DMS79 (cell line): Measurements from ENCODE around the gene RNF123.

Experiments
- DNase-seq: peaks from one replicate; lab custom pipeline; 2025; lab: John Stamatoyannopoulos, UW

The RNF123 gene

DNA sequence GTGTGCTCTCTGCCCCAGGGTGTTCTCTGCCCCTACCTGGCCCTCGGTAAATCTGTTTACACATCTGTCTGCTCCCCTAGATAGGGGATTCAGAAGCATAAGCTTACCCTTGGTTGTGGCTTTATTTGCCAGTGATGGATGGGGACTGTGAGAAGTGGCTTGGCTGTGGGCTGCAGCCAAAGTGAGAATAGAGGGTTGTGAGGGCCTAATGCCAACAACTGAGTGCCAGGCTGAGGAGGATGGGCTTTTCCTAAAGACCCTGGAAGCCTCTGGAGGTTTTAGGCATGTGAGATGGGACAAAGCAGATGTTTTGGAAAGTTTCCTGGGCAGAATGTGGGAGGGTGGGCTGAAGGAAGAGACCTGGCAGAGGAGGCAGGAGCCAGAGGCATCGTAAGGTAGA lies 30.6 kb upstream of the RNF123 start:
- DNase-seq = peak; percentile 5

DNA sequence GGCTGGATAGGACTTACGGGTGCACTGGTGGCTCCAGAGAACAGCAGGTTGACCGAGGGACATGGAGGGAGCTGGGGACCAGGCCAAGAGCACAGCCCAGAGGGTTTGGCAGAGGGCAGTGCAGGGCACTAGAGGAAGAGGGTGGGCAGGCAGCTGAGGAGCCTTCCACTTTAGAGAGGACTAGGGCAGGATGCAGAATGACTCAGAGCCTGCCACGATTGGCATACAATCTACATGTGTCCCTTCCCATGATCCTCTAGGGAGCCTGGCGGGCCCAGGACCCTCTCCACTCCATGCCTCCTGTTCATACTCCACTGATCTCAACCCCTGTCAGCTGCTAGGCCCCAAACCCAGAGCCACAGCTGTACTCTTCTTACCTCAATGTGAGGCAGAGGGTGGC lies 29.6 kb upstream of the RNF123 start:
- DNase-seq = no peak

DNA sequence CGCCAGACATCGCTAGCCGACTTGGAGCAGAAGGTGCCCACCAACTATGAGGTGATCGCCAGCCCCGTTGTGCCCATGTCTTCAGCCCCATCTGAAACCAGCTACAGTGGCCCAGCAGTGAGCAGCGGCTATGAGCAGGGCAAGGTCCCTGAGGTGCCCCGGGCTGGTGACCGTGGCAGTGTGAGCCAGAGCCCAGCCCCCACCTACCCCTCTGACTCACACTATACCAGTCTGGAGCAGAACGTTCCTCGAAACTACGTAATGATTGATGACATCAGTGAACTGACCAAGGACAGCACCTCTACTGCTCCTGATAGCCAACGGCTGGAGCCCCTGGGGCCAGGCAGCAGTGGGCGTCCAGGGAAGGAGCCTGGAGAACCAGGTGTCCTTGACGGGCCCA lies 28.1 kb upstream of the RNF123 start:
- DNase-seq = no peak

DNA sequence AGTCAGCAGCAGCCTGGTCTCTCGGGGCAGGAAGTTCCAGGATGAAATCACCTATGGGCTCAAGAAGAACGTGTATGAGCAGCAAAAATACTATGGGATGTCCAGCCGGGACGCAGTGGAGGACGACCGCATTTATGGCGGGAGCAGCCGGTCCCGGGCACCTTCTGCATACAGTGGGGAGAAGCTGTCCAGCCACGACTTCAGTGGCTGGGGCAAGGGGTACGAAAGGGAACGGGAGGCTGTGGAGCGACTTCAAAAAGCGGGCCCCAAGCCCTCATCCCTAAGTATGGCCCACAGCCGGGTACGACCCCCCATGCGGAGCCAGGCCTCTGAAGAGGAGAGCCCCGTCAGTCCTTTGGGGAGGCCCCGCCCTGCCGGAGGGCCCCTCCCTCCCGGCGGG lies 27.3 kb upstream of the RNF123 start:
- DNase-seq = no peak

DNA sequence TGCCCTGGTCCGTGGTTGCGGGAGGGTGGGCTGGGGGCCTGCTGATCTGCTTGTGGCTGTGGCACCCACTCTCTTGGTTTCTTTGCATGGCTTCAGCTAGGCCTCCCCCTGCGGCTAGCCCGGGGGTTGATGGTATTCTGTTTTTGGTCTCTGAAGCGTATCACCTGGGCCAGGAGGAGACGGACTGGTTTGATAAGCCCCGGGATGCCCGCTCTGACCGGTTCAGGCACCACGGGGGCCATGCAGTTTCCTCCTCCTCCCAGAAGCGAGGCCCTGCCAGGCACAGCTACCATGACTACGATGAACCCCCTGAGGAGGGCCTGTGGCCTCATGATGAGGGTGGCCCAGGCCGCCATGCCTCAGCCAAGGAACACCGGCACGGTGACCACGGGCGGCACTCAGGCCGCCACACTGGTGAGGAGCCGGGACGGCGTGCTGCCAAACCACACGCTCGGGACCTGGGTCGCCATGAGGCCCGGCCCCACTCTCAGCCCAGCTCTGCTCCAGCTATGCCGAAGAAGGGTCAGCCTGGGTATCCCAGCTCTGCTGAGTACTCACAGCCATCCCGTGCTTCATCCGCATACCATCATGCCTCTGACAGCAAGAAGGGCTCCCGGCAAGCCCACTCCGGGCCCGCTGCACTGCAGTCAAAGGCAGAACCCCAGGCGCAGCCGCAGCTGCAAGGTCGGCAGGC lies 26.5 kb upstream of the RNF123 start:
- no peak for DNase-seq

DNA sequence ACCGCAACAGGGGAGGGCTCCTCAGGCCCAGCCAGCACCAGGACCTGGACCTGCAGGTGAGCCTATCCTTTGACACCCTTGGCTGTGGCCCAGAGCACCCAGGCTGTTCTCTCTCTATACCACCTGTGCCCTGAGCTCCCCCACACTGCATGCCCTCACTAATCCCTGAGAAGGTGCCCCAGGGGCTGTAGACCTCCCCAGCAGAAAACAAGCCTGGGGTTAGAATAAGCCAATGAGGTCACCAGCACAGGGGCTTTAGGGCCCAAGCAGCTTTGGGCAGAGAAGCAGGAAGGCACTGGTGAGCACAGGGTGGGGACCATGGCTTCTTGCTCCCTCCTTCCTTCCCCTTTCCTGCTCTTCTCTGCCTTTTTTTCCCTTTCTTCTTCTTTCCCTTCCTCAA lies 25.5 kb upstream of the RNF123 start:
- DNase-seq = no peak

DNA sequence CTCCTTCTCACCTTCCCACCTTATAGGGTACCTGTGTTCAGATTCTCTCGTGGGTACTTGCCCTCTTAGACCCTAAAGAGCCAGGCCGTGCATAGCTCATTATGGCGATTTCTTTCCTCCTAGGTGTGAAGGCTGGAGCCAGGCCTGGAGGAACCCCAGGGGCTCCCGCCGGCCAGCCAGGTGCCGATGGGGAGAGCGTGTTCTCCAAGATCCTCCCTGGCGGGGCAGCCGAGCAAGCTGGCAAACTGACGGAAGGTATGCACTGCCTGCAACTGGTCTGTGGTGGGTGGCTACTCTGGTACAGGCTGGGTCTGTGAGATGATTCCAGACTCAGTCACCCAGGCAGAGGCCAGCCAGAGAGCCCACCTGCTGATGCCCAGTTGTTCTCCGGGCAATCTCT lies 25.1 kb upstream of the RNF123 start:
- no peak for DNase-seq

DNA sequence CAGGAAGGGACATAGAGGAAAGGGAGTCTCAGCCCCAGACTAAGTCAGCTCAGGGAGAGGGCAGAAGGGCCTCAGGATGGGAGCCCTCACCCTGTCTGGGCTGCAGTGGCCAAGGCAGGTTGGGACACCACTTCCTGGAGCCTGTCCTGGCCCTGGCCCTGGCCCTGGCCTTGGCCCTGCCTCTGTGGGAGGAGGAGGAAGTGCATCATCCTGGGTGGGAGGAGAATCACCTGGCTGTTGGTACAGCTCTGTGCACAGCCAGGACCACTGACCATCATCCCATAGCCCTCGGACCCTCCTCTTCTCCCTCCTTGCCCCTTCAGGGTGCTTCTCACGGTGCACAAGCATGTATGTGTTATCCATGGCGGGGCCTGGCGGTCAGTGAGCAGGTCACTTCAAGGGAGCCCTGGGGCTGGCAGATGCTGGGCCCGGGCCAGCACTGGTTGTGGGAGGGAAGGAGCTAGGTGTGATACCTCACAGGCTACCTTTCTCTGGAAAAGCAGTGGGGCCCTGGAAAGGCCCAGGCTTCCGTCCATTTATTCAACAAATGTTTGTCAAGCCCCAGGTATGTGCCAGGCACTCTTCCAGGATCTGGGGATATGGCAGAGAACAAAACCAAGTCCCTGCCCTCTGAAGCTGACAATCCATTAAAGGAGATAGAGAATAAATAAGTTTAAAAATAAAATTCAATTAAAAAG lies 23.4 kb upstream of the RNF123 start:
- no peak for DNase-seq

DNA sequence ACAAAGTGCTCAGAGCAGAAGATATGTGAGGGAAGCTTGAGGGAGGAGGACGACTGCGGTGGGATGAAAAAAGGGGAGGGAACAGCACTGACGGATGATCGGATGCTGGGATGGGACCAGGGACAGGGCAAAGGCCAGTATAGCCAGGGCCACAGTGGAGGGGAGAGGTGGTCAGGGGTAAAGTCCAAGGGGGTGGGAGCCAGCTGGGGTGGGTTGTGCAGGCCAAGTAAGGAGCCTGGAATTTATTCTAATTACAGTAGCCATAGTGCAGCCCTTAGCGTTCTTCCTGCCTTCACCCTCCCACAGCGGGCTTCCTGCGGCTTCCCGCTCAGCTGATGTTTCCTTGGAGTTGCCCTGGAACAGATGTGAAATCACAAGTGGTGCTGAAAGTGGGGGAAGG lies 22.8 kb upstream of the RNF123 start:
- no peak for DNase-seq

DNA sequence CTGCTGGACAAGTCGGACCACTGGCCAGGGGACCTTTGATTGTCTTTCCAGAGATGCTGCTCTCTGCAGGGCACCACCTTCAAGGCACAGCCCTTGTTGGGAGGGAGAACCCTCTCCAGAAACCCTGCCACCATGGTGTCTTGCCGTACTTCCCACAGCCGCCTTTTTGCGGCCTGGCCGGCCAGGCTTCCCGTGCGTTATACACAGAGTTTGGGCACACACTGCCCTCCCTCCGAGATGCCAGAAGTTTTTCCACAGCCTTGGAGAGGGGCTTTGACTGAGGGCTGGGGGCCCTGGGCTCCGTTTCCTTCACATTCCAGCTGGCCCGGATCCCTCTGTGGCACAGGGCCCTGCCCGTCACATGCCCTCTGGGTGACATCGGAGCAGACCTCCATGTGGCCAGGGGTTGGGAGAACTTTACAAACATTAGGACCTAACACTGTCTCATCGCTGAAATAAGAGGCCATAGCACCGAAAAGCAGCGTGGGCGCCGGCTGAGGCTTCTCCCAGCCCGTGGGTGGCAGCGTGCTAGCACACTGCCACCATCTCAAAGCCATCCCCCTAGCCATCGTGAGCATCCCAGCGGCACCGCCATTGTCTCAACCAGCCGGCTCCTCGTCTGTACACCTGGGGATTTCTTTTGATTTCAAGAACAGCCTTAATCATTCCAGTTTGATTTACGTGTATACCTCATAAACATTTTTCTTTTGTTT lies 21.5 kb upstream of the RNF123 start:
- DNase-seq = no peak

DNA sequence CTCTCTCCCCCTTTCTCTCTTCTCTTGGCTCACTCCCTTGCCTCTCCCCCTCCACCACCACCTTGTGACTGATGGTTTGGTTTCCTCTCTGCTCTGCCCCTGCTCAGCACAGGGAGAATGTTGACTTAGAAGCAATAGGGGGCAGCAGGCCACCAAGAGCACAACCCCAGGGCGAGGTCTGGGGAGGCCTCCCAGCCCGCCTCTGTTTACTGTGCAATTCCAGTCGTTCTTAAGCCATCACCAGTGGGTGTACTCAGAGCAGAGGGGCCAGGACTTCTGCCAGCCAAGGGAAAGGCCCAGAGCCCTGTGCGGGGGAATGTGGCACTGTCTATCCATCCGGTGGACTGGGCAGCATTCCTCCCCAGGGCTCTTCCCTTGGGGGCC lies 21.0 kb upstream of the RNF123 start:
- DNase-seq = no peak

DNA sequence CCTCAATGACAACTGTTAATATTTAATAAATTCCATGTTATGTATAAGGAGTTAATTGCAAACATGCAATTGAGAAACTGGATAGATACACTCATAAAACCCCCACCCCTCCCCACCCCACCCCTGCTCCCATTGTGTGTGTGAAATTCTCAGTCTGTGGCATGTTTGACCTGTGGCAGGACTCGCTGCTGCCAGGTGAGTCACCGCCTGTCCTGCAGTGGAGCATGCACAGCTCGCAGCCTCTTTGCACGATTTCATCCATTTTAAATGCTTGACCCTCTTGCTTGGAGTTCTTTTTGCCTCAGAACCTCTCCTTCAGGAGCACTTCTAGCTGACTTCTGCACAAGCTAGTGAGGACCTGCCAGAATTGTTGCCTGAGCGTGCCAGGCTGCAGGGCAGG lies 20.5 kb upstream of the RNF123 start:
- DNase-seq = no peak

DNA sequence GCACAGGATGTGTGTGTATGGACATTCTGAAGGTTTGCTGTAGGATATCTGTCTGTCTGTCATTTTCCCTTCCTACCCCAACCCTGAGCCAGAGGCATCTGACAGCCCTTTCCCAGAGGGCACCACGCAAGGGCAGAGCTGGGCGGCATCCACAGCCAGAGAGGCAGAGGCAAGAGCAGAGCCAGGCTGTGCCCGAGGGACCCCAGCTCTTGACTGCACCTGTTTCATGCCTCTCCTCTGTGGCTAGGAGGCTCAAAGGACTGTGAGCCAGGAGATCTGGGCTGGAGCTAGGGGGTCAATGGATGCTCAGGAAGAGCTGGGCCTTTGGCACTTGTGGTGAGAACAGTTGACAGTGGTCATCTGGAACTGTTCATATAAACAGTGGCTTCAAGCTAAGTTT lies 20.0 kb upstream of the RNF123 start:
- DNase-seq = no peak

DNA sequence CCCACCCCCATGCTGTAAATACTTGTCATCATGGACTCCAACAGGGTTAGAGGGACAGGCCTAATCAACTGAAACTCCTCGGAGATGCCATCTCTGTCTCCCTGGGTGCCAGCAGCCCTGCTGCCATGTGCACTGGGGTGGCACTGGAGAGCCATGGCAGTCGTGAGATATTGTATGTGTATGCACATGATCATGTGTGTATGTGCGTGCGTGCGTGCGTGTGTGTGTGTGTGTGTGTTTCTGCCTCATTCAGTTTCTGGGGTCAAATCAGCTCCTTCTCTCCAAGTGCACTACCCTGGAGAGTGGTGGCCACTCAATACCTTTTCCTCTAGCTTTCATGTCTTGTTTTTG lies 18.4 kb upstream of the RNF123 start:
- no peak for DNase-seq

DNA sequence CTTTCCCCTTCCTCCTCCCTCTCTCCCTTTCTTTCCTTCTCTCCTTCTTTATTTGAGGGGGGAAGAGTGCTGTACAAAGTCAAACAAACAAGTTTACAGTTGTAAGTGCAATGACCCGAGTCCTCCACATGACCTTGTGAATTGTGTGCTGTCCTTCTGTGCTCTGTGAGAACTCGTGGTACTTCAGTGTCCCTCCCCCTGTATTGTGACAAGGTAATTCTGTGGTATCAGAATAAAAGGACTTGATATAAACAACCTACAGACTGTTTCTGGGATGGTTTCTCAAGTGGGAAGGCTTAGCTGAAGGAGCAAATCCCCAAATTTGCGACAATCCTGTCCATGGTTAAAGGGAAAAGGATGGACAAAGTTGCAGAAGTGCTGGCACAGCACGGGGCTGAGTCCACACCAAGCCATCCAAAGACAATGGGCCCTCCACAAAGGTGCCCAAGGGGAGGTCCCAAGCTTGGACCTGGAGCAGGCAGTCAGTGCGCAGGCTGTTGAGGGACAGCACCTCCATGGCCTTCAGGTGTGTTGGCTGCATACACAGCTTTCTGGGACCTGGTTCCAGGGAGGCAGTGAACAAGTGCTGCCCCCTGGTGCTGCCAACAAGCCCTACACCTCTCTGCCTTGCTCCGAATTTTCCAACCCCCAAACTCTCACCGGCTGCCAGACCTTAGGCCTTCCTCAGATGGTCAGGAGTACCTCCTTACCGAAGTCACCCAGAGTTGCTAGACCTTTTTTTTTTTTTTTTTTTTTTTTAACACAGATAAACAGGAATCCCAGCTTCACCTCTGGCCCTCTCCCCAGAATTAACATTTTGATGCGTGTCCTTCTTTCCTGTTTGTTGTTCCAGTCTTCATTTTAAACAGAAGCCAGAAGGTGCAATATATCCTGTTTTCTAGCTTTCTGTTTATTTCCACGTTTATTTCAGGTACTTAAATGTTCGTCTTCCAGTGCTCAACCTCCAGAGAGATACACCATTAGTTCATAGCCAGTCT lies 17.8 kb upstream of the RNF123 start:
- no peak for DNase-seq

DNA sequence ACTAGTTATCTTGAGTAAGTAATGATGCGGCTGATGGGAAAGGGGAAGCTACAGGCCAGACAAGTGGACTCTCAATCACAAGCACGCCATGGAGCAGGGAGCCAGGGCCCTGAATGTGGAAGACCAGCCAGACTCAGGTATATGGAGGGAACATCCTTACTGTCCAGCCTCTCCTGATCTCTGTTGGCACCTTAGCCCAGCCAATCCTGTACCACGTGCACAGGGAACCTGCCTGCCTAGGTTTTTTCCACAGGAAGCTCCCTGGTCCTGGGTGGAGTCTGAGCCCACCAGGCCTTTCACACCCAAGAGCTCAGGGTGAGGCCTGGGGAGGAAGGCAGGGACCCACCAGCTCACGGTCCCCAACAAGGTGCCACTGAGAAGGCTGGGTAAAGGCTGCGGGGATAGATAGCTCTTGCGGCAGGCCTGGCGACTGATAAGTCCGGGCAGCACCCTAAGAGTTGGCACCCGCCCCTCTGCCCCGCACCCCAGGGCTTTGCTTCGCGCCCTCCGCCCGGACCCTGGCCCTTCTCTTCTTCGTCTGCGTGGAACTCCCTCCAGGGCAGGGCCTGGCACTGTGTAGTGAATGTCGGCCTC lies 16.1 kb upstream of the RNF123 start:
- DNase-seq = no peak

DNA sequence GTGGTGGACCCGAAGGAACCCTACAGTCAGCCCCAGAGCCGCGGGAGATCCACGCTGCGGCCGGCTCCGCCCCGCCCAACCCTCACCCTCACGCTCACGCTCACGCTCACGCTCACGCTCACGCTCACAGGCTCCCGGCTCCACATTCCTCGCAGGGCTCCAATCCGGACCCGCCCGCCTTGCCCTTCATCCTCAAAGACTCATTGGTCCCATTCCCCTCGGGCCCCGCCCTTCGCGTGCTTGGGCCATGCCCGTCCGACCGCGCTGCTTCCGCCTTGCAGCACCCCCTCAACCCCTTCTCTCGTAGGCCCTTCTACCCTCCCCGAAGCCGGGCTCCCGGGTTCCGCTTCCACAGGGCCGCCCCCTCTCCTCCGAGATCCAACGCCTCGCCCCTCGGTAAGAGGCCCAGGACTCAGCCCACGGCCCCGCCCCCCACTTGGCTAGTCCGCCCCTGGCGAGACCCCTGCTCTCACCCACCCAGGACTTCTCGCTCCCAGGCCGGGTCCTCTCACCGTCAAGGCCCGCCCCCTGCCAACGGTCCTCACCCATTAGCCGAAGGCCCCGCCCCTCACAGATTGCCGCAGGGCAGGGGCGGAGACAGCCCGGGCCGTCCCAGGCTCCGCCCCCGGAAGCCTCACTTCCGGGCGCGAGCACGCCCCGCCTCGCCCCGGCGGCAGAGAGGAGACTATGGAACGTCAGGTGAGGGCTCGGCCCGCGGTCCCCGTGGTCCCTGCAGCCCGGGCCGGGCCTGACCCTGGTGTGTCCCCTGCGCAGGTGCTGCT lies 15.5 kb upstream of the RNF123 start, which contains the start of gene APEH:
Gene APEH (plus strand): TSS at position 637 of the 782 bp plus-strand sequence. CDS start 51 bp downstream, at position 688.
- no peak for DNase-seq

DNA sequence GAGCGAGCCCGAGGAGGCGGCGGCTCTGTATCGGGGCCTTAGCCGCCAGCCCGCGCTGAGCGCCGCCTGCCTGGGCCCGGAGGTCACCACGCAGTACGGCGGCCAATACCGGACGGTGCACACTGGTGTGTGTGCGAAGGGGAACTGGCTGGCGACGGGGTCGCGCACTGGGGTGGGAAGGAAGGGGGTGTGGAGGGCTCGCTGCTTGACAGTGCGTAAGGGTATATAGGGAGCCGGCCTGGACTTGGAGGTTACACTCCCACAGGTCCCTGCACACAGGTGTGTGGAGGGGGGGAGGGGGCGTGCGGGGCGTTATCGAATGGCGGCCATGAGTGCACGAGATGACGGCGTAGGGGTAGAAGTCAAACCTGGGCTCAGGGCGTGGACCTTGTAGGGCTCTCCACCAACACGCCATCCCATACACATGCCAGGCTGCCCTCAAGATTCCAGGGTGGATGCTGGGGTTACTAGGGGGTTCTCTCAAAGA lies 14.8 kb upstream of the RNF123 start:
- no peak for DNase-seq

DNA sequence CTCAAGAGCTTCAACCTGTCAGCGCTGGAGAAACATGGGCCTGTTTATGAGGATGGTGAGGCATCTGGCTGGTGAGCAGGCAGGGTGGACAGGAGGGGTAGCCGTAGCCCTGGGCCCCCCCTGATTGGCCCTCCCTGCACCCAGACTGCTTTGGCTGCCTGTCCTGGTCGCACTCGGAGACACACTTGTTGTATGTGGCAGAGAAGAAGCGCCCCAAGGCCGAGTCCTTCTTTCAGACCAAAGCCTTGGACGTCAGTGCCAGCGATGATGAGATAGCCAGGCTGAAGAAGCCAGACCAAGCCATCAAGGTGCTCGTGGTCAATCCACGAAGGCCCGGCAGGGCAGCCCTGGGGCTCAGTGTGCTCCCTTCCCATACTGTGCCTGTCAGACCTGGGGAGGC lies 13.4 kb upstream of the RNF123 start:
- no peak for DNase-seq

DNA sequence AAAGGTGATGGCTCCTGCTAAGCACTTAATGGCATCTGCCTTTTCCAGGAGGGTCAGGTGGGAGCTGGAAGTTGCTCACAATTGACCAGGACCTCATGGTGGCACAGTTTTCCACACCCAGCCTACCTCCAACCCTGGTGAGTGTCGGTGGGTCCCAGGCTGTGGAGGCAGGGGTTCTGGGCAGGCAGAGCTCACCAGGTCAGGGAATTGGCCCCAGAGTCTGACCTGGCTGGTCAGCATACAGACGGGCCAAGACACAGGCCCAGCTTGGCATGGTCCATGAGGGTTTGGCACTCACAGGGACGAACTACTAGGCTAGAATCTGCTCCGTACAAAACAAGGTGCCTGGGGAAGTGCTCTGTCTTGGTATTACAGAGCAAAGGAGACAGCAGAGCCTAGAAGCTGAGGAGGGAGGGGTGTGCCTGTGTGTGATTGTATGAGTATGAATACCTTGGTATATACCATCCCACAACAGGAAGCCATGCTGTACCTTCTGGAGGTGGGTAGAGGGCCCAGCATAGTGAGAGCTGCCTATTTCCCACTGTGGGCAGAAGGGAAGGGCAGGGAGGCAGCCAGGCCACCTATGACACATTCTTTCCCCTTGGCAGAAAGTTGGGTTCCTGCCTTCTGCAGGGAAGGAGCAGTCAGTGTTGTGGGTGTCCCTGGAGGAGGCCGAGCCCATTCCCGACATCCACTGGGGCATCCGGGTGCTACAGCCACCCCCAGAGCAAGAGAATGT lies 8.7 kb upstream of the RNF123 start:
- DNase-seq = no peak
